ENCODE results near the gene PACRG.

Gene PACRG

GRCh38 chr6:163337958-163338357, 610.2 kb downstream of the PACRG start:
- no peaks in the 10 kb centered on the region for H3K27me3 ChIP-seq (ENCODE audit: insufficient read depth, low read depth)
- H3K4me2 ChIP-seq = no peak overlapping the region; the same call in 1 of the 2 replicates
- H4K20me1 ChIP-seq (ENCODE audit: insufficient read depth) = no peaks in the 10 kb centered on the region
- TF ChIP-seq CTCF (conservative IDR thresholded peaks at IDR 0.05; ENCODE audit: low read depth, low read length) = no peak
- no peak overlapping the region for H3K4me3 ChIP-seq (IDR thresholded peaks at IDR 0.05; ENCODE audit: insufficient read depth, low read depth, low read length)
- H2AFZ ChIP-seq (ENCODE audit: low read depth) = no peak overlapping the region; the same call in 1 of the 2 replicates
- no peaks in the 10 kb centered on the region for H3K36me3 ChIP-seq (ENCODE audit: insufficient read depth)
- peaks cover 29% of the 10 kb centered on the region for H3K4me1 ChIP-seq (ENCODE audit: low read depth, poor library complexity, severe bottlenecking)
- no peak overlapping the region for H3K9ac ChIP-seq
- no peaks in the 10 kb centered on the region for H3K79me2 ChIP-seq (ENCODE audit: insufficient read depth, low read depth)
- peak overlapping the region; percentile 86; the same call in 1 of the 2 replicates for H3K27ac ChIP-seq

- H3K79me2 ChIP-seq (ENCODE audit: insufficient read depth, low read depth) = no peaks in the 10 kb centered on the region
- no peaks in the 10 kb centered on the region for H3K36me3 ChIP-seq (ENCODE audit: insufficient read depth)
- no peak overlapping the region for H3K4me3 ChIP-seq (IDR thresholded peaks at IDR 0.05; ENCODE audit: insufficient read depth, low read depth, low read length)
- no peaks in the 10 kb centered on the region for H4K20me1 ChIP-seq (ENCODE audit: insufficient read depth)
- peak overlapping the region; percentile 52; the same call in 1 of the 2 replicates for H3K9ac ChIP-seq
- H3K27ac ChIP-seq = peak overlapping the region; percentile 86
- H3K4me1 ChIP-seq (ENCODE audit: low read depth, poor library complexity, severe bottlenecking) = peaks cover 29% of the 10 kb centered on the region
- H3K27me3 ChIP-seq (ENCODE audit: insufficient read depth, low read depth) = no peaks in the 10 kb centered on the region
- peak overlapping the region; percentile 65 for H3K4me2 ChIP-seq
- H2AFZ ChIP-seq (ENCODE audit: low read depth) = peak overlapping the region; percentile 80
- no peak for TF ChIP-seq CTCF (conservative IDR thresholded peaks at IDR 0.05; ENCODE audit: low read depth, low read length)
These were observed 611.1 kb downstream of the PACRG start for GRCh38 chr6:163338671-163339405.

DNA sequence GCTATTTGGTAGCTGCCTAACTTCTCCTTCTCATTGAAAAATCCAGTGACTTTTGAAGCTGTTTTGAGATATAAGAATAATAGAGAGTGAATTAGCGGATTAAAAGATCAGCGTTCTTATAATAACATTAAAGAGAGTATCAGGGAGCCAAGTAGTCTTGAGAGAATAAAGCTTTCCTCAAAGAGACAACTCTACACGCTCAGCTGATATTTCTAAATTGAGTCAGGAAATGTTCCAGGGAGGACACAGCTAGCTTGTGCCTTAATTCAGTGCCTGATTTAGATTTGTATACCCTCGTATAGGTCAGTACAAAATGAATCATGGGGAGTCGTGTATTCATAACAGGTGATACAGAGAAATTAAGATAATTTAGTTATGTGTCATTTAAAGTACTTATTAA, 611.7 kb downstream of the PACRG start:
- H3K4me3 ChIP-seq (IDR thresholded peaks at IDR 0.05; ENCODE audit: insufficient read depth, low read depth, low read length) = no peak overlapping the region
- H2AFZ ChIP-seq (ENCODE audit: low read depth) = peak overlapping the region; percentile 80
- no peaks in the 10 kb centered on the region for H3K27me3 ChIP-seq (ENCODE audit: insufficient read depth, low read depth)
- H3K79me2 ChIP-seq (ENCODE audit: insufficient read depth, low read depth) = no peaks in the 10 kb centered on the region
- H3K4me2 ChIP-seq = peak overlapping the region; percentile 65
- no peaks in the 10 kb centered on the region for H3K36me3 ChIP-seq (ENCODE audit: insufficient read depth)
- H3K4me1 ChIP-seq (ENCODE audit: low read depth, poor library complexity, severe bottlenecking) = peaks cover 29% of the 10 kb centered on the region
- 0 out of 2 replicates have a peak overlapping the region, but pooled peaks have one; percentile 52 for H3K9ac ChIP-seq
- no peak for TF ChIP-seq CTCF (conservative IDR thresholded peaks at IDR 0.05; ENCODE audit: low read depth, low read length)
- H3K27ac ChIP-seq = peak overlapping the region; percentile 86
- no peaks in the 10 kb centered on the region for H4K20me1 ChIP-seq (ENCODE audit: insufficient read depth)

- peaks cover 29% of the 10 kb centered on the region for H3K4me1 ChIP-seq (ENCODE audit: low read depth, poor library complexity, severe bottlenecking)
- no peaks in the 10 kb centered on the region for H3K36me3 ChIP-seq (ENCODE audit: insufficient read depth)
- TF ChIP-seq CTCF (conservative IDR thresholded peaks at IDR 0.05; ENCODE audit: low read depth, low read length) = no peak
- no peaks in the 10 kb centered on the region for H4K20me1 ChIP-seq (ENCODE audit: insufficient read depth)
- H3K9ac ChIP-seq = no peak overlapping the region
- H2AFZ ChIP-seq (ENCODE audit: low read depth) = no peak overlapping the region
- H3K79me2 ChIP-seq (ENCODE audit: insufficient read depth, low read depth) = no peaks in the 10 kb centered on the region
- H3K27ac ChIP-seq = no peak overlapping the region
- peak overlapping the region; percentile 65; the same call in 1 of the 2 replicates for H3K4me2 ChIP-seq
- H3K27me3 ChIP-seq (ENCODE audit: insufficient read depth, low read depth) = no peaks in the 10 kb centered on the region
- H3K4me3 ChIP-seq (IDR thresholded peaks at IDR 0.05; ENCODE audit: insufficient read depth, low read depth, low read length) = no peak overlapping the region
These were observed 612.6 kb downstream of the PACRG start for GRCh38 chr6:163340201-163340887.
